Endothelial cell of umbilical vein (primary cell): Measurements from ENCODE around the gene GLUD1. TPM values are rescaled to one million over a fixed set of nuclear protein-coding genes. Genes with fewer than 3 reads are reported as not detected.

Experiments
- BruUV-seq: library from RNA; stranded (reverse); fragments of 400-500 nt; replicated peaks from 2 replicates; lab custom pipeline; 2021; lab: Mats Ljungman, UMichigan
- CTCF ChIA-PET: fragments of 300-600, 350-600 bp; sonication (Branson Sonifier 250); formaldehyde crosslinking; loops from one replicate; lab custom pipeline; 2021; ENCODE audit warnings: antibody characterized with exemption, inconsistent platforms; lab: Charles Lee
- POLR2A ChIA-PET: fragments of 300-600, 350-600 bp; sonication (Branson Sonifier 250); formaldehyde crosslinking; loops from one replicate; lab custom pipeline; 2021; ENCODE audit warnings: antibody characterized with exemption, inconsistent platforms; lab: Charles Lee
- DNase-seq: peaks from one replicate; pipeline ENCODE4 v3.0.0-alpha.2; 2011; ENCODE audit warnings: low read depth, low spot score
- FAIRE-seq: peaks from 2 replicates; lab custom pipeline; 2011; peaks lifted over from hg19 to GRCh38; lab: Jason Lieb, UNC
- H2AFZ ChIP-seq: 2 replicates; pipeline ENCODE4 v1.6.0; 2012; ENCODE audit warnings: low read depth, low read length, control low read depth, inconsistent platforms
- H3K27ac ChIP-seq: 2 replicates; pipeline ENCODE4 v1.5.1; 2011; ENCODE audit warnings: low read depth, mild to moderate bottlenecking, control low read depth, low read length, moderate library complexity; ENCODE audit not compliant: insufficient read depth
- H3K27me3 ChIP-seq, 2 experiments: 2 replicates each; pipeline versions ENCODE4 v1.6.0 to v1.6.1; 2011; ENCODE audit warnings: low read length in 2 of 2, mixed read lengths in 1 of 2; ENCODE audit not compliant: control insufficient read depth in 2 of 2, insufficient read depth in 2 of 2
- H3K36me3 ChIP-seq, 2 experiments: 2 replicates in 1 of 2; 3 replicates in 1 of 2; pipeline ENCODE4 v1.5.1; 2011; ENCODE audit warnings: low read length in 2 of 2, mild to moderate bottlenecking in 1 of 2, moderate library complexity in 1 of 2; ENCODE audit not compliant: control insufficient read depth in 2 of 2, insufficient read depth in 2 of 2; ENCODE audit errors: extremely low read depth in 1 of 2
- H3K4me1 ChIP-seq: 3 replicates; pipeline ENCODE4 v1.5.1; 2011; ENCODE audit warnings: mild to moderate bottlenecking, low read length; ENCODE audit not compliant: control insufficient read depth, insufficient read depth; ENCODE audit errors: extremely low read depth
- H3K4me2 ChIP-seq: 2 replicates; pipeline ENCODE4 v1.6.1; 2011; ENCODE audit warnings: low read length, control low read depth, mixed read lengths; ENCODE audit not compliant: insufficient read depth
- H3K4me3 ChIP-seq, 3 experiments: fragments of 200-600 bp in 1 of 3; sonication (generic), shearing (Covaris generic) in 1 of 3; replicated peaks in 1 of 3; 2 replicates each; pipeline ENCODE4 v1.5.1; 2011 to 2016; ENCODE audit warnings: control low read depth in 3 of 3, low read length in 3 of 3, mild to moderate bottlenecking in 2 of 3, inconsistent platforms in 1 of 3, low read depth in 1 of 3, moderate library complexity in 1 of 3; ENCODE audit not compliant: insufficient read depth in 1 of 3
- H3K79me2 ChIP-seq: 2 replicates; pipeline ENCODE4 v1.6.0; 2012; ENCODE audit warnings: low read length, inconsistent platforms; ENCODE audit not compliant: control insufficient read depth, insufficient read depth
- H3K9ac ChIP-seq: replicated peaks from 2 replicates; pipeline ENCODE3; 2011; ENCODE audit warnings: low read length, control low read depth; ENCODE audit not compliant: insufficient read depth; ENCODE audit errors: extremely low read depth
- H3K9me1 ChIP-seq: replicated peaks from 3 replicates; pipeline ENCODE4 v1.6.0; 2011; ENCODE audit warnings: mild to moderate bottlenecking, low read length; ENCODE audit not compliant: control insufficient read depth, insufficient read depth; ENCODE audit errors: extremely low read depth
- H3K9me3 ChIP-seq: replicated peaks from 2 replicates; pipeline ENCODE4 v1.5.1; 2012; ENCODE audit warnings: low read length, inconsistent platforms; ENCODE audit not compliant: control insufficient read depth, insufficient read depth
- H4K20me1 ChIP-seq: replicated peaks from 2 replicates; pipeline ENCODE3; 2011; ENCODE audit warnings: mild to moderate bottlenecking, low read length; ENCODE audit not compliant: control insufficient read depth, insufficient read depth; ENCODE audit errors: extremely low read depth
- CTCF ChIP-seq, 2 donors: IDR thresholded peaks; 1 replicate in 1 of 2; 2 replicates in 1 of 2; pipeline ENCODE4 v1.5.1; 2011; ENCODE audit warnings: low read length in 2 of 2, mild to moderate bottlenecking in 2 of 2, moderate library complexity in 2 of 2, control low read depth in 1 of 2, inconsistent platforms in 1 of 2, low read depth in 1 of 2; ENCODE audit not compliant: insufficient read depth in 1 of 2; ENCODE audit errors: extremely low read depth in 1 of 2
- EZH2 ChIP-seq: IDR thresholded peaks from 2 replicates; pipeline ENCODE4 v1.6.1; 2012; ENCODE audit warnings: borderline replicate concordance, low read depth, mild to moderate bottlenecking, moderate library complexity, low read length, inconsistent platforms; ENCODE audit not compliant: severe bottlenecking
- FOS ChIP-seq: IDR thresholded peaks from 2 replicates; pipeline ENCODE4 v1.6.1; 2011; ENCODE audit warnings: mild to moderate bottlenecking, low read length, moderate library complexity, borderline replicate concordance; ENCODE audit not compliant: insufficient read depth
- GATA2 ChIP-seq: IDR thresholded peaks from 2 replicates; pipeline ENCODE4 v1.7.0; 2011; ENCODE audit warnings: low read depth, mild to moderate bottlenecking, moderate library complexity, mixed read lengths, low read length; ENCODE audit not compliant: insufficient read length, insufficient read depth
- JUN ChIP-seq: IDR thresholded peaks from 2 replicates; pipeline ENCODE4 v1.6.1; 2011; ENCODE audit warnings: borderline replicate concordance, low read depth; ENCODE audit not compliant: insufficient read length, insufficient read depth
- MAX ChIP-seq: IDR thresholded peaks from 2 replicates; pipeline ENCODE4 v1.6.1; 2011; ENCODE audit not compliant: insufficient read depth, insufficient read length
- MYC ChIP-seq: IDR thresholded peaks from one replicate; pipeline ENCODE4 v1.6.1; 2011; ENCODE audit warnings: mild to moderate bottlenecking, low read depth, low read length
- POLR2A ChIP-seq: IDR thresholded peaks from 2 replicates; pipeline ENCODE4 v1.6.1; 2012; ENCODE audit warnings: low read depth, mild to moderate bottlenecking, control low read depth, low read length
- POLR2AphosphoS5 ChIP-seq: IDR thresholded peaks from 2 replicates; pipeline ENCODE4 v1.6.1; 2012; ENCODE audit warnings: low read depth, mild to moderate bottlenecking, control low read depth, low read length, moderate library complexity; ENCODE audit not compliant: insufficient read depth
- dilution Hi-C: fragments of 300-500 bp; cut with MboI; formaldehyde crosslinking; loops from one replicate; pipeline ENCODE4 v1.15.0; 2019; ENCODE audit warnings: low sequenced_read_pairs; ENCODE audit not compliant: extremely low pct_ligation_motif_present
- intact Hi-C: fragments of 100-400 bp; cut with micrococcal nuclease; formaldehyde crosslinking; loops from one replicate; pipeline ENCODE4 v1.10.0; 2022
- polyA plus RNA-seq, 4 experiments: library from polyadenylated mRNA; depleted of rRNA in 3 of 4; stranded (reverse) in 3 of 4; unstranded in 1 of 4; fragments of >200 nt; gene quantifications; 2 replicates each; pipeline versions ENCODE4 v1.2.1 to v1.2.3, GENCODE V29; 2011 to 2012; ENCODE audit warnings: missing spikeins in 1 of 4
- total RNA-seq: library from RNA; stranded (reverse); gene quantifications from 2 replicates; pipeline ENCODE4 v1.2.3, GENCODE V29; 2021

The GLUD1 gene
- total and polyA plus RNA-seq, 2 donors (not counting 3 experiments of a cell fraction or from before 2014, with no cell fraction given) = 41.9 to 94.7 TPM

DNA sequence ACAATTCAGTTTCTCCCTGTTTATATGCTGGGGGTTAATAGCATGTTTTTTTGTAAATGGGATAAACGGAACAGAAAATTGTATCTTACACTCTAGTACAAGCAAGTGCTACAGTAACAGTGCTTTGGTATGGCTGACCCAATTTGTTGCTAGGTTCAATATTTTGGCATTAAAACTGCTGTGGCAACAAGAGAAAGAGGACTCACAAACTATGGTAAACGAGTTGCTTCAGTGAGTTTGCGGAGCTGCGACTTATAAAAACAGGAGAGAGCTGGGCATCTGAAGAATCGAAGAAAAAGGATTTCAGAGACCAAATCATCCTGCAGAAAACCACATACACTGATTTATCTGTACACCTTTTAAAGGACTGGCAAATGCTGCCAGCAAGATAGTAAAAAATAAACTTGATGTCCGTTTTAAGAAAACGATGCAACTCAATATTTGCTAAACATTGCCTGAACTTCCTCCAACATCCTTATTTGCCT, 2.2 kb downstream of the GLUD1 start:
- peaks cover 82% of the 10 kb centered on the region for H3K79me2 ChIP-seq
- peak overlapping the region; percentile 94 for H3K4me2 ChIP-seq
- peaks cover 35% of the 10 kb centered on the region for H3K4me1 ChIP-seq
- peak overlapping the region; percentile 85 for H3K9ac ChIP-seq
- no peaks in the 10 kb centered on the region for H3K9me1 ChIP-seq
- no peak for FAIRE-seq
- peak overlapping the region; percentile 41 to 95 (median 94) for H3K4me3 ChIP-seq
- no peaks in the 10 kb centered on the region for H3K27me3 ChIP-seq
- no TSS peak for BruUV-seq
- TF ChIP-seq CTCF (IDR thresholded peaks at IDR 0.05; ENCODE audit: extremely low read depth in 1 of 2, insufficient read depth in 1 of 2, low read depth in 1 of 2, low read length in 2 of 2) (no peak), MYC (no peak), EZH2 (no peak), POLR2AphosphoS5 (no peak), FOS (no peak), JUN (no peak), GATA2 (no peak), POLR2A (no peak), MAX (no peak)
- no peak overlapping the region for H2AFZ ChIP-seq
- ChIA-PET CTCF (interaction anchor here (1.0 to 1.8 kb wide), 7 partner anchors 8 to 146 kb away, joined by 3 to 9 read pairs (median 5); no protein-coding TSS in a partner anchor), POLR2A (no interaction called here)
- DNase-seq = peak; percentile 52
- dilution Hi-C loops = no loop called here
- H4K20me1 ChIP-seq = peaks cover 2% of the 10 kb centered on the region
- peak overlapping the region; percentile 71 for H3K27ac ChIP-seq
- intact Hi-C loops = loop anchor here (1.0 kb wide), 1 partner anchor 8 kb away; no protein-coding TSS in a partner anchor
- no peaks in the 10 kb centered on the region for H3K9me3 ChIP-seq
- H3K36me3 ChIP-seq = no peaks in the 10 kb centered on the region
